Measurements from ENCODE around the gene GRB7. TPM values are rescaled to one million over a fixed set of nuclear protein-coding genes. Genes with fewer than 3 reads are reported as not detected.

The GRB7 gene
- total RNA-seq, 1 donor from 2014 or later = 25.7 TPM

DNA sequence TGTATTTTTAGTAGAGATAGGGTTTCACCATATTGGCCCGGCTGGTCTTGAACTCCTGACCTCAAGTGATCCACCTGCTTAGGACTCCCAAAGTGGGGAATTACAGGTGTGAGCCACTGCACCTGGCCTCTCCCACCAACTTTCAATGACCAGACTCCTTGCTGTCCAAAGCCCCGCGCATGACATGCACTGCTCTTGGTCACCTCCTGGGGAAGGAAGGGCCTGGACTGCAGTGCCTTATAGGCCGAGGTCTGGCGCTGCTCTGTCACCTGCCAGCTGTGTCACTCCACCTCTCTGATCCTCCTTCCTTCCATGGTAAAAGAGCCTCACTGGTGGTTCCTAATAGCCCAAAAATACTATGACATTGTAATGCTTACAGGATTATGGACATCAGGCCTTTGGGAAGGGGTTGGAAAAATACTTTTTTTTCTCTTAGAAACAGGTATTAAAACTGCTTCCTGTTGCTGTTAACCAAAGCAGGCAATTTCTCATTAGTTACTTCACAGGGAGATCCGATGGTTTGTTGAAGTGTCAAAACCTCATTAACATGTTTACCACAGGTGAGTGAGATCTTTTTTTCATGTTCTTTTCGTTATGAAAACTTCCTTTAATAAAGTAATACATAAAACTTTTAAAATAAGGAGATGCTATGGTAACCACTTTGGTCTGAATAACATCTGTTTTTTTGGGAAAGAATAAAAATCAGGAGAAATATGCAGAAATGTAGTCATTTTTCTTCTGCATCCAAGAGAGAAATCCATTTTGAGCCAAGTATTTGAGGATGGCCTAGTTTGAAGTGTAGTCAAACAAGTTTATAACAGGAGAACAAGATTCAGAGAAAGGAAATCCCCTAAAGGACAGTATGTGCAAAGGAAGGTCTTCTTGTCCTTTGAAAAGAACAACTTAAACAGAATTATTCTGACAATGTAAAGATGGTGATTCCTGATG lies 35.5 kb downstream of the GRB7 start:
- no peak for DNase-seq (ENCODE audit: low read depth)

DNA sequence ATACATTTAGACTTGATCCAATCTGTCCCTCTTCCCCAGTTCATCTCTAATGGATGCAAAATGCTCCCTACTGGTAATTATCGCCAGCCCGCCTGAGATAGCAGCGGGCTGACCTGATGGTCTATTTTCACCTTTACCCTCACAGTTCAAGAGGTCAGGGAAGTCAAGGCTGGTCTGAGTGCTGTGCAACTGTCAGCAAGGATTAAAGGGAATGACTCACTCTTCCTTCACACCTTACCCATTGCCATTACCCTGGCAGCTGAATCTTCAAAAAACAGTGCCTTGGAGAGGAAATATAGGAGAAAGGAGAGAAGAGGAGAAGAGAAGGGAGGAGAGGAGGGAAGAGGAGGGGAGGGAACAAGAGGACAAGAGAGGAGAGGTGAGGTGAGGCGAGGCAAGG lies 36.3 kb downstream of the GRB7 start:
- DNase-seq (ENCODE audit: low read depth) = no peak

DNA sequence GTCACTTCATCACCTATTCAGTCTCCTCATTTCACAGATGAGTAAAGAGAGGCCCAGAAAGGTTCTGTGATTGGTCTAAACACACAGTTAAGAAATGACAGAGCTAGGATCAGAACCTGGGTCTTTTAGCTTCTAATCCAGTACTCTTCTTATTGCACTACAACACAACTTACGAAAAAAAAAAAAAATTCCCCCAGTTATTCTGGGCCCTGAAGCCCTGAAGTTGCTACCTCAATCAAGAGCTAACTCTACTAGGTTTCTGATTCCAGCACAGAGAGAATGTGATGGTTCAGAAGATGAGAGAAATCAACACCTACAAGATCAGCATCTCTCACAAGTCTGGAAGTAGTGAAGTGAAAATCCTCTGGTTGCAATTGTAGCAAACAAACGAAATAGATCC lies 37.3 kb downstream of the GRB7 start:
- no peak for DNase-seq (ENCODE audit: low read depth)

DNA sequence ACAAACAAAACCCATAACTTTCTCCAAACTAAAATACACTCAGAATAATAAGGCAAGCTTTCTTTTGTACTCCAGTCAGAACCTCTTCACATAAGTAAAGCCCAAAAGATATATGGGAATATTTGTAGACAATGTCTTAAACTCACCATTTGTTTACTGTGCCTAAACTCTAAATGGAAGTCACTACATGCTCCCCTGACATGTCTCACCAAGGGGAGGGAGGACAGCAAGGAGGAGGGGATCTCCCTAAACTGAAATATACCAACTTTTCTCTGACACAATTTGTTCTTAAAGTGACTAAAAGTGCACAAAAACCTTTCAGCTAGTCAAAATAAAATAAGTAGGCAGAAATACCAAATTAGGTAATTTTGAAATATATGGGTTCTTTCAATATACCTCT lies 38.5 kb downstream of the GRB7 start:
- DNase-seq (ENCODE audit: low read depth) = no peak

DNA sequence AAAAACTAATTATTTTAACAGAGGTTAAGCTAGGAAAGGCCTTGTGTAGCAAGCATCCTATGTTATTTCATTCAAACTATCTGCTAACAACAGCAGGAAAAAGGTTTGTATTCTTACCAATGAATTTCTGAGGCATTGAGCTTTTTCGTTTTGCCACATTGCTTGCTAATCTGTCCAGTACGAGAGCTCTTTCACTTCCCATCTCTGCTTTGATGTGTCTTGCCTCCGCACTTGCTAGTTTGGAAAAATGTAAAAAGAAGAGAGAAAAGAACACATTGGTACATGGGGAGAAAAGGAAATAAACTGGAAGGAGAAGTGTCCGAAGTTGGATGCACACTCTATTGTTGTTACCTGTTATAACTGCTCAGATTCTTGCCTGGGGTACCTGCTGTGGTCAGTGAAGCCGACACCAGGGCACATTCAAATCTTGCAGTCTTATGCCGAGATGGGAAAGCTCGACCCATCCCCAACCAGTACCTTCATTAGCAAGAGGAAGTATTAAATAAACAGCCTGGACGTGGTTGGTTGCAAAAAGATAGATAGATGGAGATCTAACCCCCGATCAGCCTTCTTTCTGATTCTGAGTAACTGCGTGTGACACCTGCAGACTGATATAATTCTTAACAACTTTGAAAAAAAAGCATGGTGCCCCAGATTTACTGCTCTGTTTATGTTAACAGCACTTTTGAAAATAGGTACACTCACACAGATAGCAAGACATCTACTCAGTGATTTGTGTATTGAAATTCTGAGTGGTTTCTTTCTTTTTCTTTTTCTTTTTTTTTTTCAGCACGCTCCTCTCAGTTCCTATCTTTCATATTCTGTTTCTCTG lies 40.0 kb downstream of the GRB7 start:
- no peak for DNase-seq (ENCODE audit: low read depth)

DNA sequence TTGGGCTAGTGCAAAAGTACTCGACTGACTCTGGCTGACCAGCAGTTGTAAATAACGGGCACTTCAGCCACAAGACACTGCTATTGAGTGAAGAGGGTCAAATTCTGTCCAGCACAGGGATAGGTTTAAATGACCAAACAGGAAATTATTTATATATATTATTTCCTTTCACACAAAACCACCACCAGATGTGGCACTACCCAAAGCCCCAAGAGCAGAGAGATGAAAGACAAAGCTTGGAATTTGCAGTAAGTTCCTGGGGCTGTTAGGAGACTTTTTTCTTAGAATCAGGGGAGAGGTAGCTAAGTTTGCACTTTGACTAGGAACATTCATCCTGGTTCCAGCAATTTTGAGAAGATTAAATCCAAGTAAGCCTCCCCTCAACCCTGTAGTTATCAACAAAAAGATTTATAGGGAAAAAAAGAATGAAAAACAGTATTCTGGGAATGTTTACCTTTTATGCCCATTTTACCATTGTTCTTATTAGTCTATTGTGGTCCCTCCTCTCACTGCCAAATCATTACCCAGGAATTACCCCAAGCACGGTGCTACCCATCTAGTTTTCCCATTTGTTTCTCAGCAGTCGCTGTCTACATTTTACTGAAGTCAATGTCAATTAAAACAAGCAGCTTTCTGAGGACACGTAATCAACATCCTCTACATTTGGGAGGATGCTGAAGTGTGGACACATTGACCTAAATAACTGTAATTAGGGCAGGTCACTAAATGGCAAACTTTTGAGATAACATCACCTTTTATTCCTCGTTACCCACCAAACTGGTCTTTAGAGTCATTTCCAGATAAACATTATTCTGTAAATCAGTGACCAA lies 43.5 kb downstream of the GRB7 start:
- no peak for DNase-seq (ENCODE audit: low read depth)

DNA sequence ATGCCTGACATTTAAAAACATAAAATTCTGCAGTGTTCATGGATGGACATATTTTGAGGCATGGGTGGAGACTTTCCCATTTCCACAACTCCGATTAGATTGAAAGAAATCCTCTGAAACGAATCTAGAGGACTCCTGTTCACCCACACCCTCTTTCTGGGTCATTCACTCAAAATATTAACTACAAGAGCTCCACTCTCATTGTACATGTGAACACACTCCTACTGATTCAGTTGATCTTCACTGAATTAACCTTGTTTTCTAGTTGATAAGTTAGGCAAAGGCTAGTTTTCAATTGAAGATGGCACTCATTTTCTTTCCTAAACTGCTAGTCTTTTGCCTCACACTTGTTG lies 44.1 kb downstream of the GRB7 start:
- no peak for DNase-seq (ENCODE audit: low read depth)

DNA sequence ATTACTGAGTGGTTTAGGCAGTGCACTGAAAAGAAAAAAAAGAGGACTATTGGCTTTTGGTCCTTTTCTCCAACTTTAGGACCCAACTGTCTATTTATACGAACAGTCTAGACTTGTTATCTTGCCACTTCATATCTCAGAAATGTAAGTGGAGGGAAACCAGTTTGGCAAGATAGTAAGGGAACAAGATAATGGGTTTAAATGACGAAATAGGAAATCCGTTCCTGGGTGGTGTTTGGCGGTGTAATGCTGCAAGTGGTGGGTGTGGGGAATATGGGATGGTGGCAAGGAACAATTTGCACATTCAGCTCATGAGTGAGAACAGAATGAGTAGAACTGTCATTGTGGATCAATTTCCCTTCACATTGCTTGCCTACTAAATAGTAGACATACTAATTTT lies 44.7 kb downstream of the GRB7 start:
- no peak for DNase-seq (ENCODE audit: low read depth)

DNA sequence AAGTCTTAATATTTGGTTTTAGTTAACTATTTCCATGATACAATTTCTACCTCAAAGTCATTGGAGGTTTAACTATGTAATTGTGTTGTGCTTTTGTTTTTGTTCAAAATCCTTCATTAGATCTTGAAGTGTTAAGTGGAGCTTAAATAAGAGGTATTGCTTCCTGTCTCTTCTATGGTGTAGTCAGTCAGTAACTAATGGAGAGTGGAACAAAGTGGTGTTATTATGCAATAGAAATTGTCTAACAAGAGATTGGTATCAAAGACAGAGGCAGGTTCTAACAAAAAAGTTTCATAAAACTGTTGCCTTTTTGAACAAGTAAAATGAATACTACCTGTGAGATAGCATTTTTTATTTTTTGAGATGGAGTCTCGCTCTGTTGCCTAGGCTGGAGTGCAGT lies 45.2 kb downstream of the GRB7 start:
- no peak for DNase-seq (ENCODE audit: low read depth)

DNA sequence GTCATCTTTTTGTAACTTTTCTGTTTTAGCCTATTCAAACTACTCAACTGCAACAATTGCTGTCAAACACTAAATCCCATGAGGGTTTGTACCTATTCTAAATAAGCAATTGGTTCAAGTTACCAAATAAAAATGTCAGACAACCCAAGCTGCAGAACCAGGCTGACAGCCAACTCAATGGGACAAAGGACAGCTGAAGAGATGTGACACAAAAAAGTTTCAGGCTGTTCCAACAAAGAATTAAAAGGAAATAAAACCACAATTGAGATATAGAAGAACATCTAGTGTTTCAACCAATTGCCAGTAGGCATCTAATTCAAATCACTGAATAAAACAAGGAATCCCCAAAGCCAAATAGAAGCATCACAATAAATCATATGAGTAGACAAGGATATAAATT lies 49.3 kb downstream of the GRB7 start:
- no peak for DNase-seq (ENCODE audit: low read depth)

DNA sequence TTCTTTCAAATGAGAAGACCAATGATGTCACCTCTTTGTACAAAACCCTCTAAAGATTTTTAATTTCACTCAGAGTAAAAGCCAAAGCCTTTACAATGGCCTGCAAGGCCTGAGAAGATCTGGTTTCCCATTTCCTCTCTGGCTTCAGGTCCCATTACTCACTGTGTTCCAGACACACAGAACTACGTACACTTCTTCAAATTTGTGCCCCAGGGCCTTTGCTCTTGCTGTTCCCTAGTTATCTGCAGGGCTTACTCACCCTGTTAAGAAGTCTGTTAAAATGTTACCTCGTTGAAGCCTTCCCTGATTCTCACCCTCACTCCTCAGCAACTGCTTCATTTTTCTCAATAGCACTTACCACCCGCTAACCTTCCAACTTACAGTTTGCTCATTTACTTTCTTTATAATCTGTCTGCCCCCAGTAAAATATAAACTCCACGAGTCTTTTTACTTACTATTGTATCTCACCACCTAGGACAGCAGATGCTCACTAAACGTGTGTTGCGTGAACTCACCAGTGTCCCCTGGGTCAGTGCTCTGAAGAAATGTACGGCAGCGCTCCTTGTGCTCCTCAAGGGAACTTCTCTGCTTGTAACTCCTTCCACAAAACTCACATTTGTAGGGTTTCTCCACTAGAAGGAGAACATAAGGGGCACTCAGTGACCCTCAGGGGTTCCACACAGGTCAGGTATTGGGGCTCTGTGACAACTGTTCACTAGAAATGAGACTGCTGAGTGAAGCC lies 50.2 kb downstream of the GRB7 start:
- DNase-seq (ENCODE audit: low read depth) = peak; percentile 24

DNA sequence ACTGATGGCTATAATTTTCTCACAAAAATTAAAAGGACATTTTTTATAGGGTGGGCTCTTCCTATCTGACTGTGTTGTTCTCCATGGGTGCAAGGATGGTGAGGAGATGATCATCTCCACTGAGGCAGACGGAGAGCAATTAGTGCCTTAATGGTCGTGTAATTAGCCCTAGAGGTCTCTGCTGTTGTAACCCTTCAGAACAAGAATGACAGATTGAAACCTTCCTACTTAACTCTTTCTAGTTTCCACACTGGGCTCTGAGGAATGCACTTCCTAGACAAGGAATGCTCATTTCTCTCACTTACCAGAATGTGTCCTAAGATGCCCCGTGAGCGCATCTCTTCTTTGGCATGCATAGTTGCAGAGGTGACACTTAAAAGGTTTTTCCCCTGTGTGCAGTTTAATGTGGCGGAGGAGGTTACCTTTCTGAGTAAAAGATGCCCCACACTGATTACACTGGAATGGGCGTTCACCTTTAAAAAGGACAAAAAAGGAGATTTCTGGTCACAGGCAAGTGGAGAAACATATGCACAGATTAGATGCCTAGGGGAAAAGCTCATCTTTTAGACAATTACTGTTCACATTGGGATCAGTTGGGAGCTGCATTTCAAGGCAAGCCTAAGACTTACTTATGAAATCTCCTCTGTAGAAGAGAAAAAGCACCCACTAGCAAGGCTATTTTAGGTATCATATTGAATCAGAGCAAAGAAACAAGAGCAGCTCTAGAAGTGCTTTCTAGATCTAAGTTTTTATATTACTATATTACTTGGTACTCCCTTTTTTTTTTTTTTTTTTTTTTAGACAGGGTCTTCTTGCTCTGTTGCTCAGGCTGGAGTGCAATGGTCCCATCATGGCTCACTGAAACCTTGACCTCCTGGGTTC lies 53.6 kb downstream of the GRB7 start:
- no peak for DNase-seq (ENCODE audit: low read depth)

DNA sequence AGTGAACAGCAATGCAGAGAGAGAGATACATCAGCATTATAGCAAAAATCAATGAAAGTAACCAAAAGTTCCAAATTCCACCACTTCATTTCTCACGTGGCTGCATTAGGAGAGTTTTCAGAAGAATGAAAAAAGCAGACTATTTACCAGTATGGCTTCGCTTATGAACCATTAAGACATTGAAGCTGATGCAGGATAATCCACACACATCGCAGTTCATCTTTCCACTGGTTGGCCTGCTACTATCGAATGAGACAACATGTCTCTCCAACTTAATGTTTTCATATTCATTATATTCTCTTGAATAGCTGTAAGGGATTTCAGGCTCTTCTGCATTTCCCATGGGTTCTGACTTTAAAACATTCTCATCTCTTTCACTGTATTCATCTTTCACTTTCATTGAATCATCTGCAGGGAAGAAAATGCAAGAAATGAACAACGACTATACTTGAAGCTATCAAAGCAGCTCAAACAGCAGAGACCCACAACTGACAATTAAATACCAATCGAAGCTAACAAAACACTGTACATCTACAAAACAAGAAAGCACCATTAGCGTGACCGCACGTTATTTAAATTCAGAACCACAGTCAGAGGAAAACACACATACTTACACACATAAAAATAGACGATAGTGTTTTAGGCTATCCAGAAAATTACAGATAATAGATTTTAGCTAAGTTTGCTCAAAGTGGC lies 54.9 kb downstream of the GRB7 start:
- no peak for DNase-seq (ENCODE audit: low read depth)

DNA sequence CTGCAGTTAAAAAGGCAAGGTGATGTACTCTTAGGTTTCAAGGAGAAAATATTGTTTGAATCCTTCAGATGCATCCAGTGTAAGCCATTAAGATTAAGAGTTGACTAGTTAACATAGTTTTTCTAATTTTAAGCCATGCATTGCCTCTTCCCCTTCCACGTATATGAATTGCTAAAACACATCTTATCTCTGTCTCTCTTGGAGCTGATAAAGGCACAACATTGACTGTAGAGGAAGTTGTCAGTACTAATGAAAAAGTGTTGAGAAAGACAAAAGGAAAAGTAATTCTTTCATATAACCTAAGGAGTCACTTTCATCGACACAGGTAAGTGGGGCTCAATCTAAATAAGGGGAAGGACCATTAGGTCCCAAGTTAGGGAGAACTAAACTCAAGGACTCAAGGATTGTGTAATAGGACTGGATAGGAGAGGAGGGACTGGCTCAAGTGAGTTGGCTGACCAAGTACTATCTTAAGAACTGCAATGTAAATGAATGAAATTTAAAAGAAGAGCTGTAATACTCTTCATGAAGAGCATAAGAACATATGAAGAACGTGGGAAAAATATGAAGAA lies 55.6 kb downstream of the GRB7 start:
- DNase-seq (ENCODE audit: low read depth) = no peak

DNA sequence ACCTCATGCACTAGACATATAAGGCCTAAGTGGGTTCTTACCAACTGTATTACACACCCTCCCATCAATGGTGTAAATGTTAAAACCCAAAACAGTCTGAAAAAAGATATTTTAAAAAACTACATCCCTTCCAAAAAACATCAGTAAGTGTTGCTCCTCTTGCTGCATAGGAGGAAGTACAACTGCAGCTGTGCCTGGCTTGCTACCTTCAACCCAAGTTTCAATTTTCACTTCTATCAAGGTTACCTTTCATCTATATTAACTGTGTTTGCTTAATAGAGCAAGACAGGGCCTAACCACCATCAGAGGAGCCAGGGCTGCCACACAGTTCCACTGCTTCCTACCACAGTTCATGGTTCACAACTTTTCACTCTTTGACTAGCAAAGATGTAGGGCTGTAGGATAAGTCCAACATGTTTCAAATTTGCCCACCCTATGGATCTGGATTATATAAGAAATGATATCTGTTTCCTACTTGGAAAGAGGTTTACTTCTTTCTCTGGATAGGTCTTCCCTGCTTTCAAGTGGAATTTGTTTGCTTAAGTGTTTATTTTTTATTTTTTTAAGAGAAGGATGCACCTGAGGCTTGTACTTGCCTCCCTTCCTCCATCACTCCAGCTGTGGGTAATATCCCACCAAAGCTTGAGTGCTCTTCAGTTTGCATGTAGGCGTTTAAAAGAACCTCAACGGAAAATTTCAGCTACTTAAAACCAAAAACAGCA lies 56.7 kb downstream of the GRB7 start:
- peak; percentile 19 for DNase-seq (ENCODE audit: low read depth)
